ENCODE data around the gene NTN1. TPM values are rescaled to one million over a fixed set of nuclear protein-coding genes. Genes with fewer than 3 reads are reported as not detected.

The NTN1 gene
- total RNA-seq, 3 donors from 2014 or later = 2.2 to 3.7 (median 3.3) TPM

DNA sequence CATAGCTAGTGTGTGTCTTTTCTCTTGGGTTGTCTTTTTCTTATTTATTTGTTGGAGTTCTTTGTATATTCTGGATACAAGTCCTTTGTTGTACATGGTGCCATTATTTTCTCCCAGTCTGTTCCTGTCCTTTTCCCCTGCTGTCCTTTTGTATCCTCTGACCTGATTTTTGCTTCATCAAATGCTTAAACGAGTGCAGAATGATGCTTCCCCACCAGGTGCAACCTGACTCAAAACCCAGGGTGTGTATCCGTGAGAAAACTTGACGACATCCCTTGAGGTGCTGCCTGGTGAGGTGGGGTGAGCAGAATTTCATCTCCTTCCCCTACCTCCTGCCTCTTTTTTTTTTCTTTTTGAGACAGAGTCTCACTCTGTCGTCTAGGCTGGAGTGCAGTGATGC lies 88.6 kb downstream of the NTN1 start:
- intact Hi-C loops (cut with DNase I; ENCODE audit: low total_unique reads) = loop anchor here (10.0 kb wide), 1 partner anchor 85 kb away; the partner anchor contains the start of gene NTN1
- no peaks in the 10 kb centered on the region for H3K27me3 ChIP-seq
- H3K36me3 ChIP-seq = no peaks in the 10 kb centered on the region
- H3K9me3 ChIP-seq = no peaks in the 10 kb centered on the region
- H3K4me3 ChIP-seq = no peak overlapping the region
- TF ChIP-seq POLR2A (IDR thresholded peaks at IDR 0.05) = no peak
- TF ChIP-seq POLR2AphosphoS5 (IDR thresholded peaks at IDR 0.05) = no peak
- no peak for TF ChIP-seq CTCF (IDR thresholded peaks at IDR 0.05)
- H3K4me1 ChIP-seq = no peaks in the 10 kb centered on the region
- no peak for DNase-seq (ENCODE audit: low spot score in 2 of 2)
- no peak overlapping the region for H3K27ac ChIP-seq

- intact Hi-C loops (cut with DNase I; ENCODE audit: low total_unique reads) = loop anchor here (10.0 kb wide), 1 partner anchor 86 kb away; the partner anchor contains the start of gene NTN1
- H3K4me3 ChIP-seq = no peak overlapping the region
- no peak for TF ChIP-seq POLR2A (IDR thresholded peaks at IDR 0.05)
- TF ChIP-seq CTCF (IDR thresholded peaks at IDR 0.05) = no peak
- no peak for TF ChIP-seq POLR2AphosphoS5 (IDR thresholded peaks at IDR 0.05)
- H3K4me1 ChIP-seq = no peaks in the 10 kb centered on the region
- H3K27me3 ChIP-seq = no peaks in the 10 kb centered on the region
- no peak overlapping the region for H3K27ac ChIP-seq
- H3K9me3 ChIP-seq = no peaks in the 10 kb centered on the region
- no peak for DNase-seq (ENCODE audit: low spot score in 2 of 2)
- H3K36me3 ChIP-seq = no peaks in the 10 kb centered on the region
Observed at GRCh38 chr17:9110501-9110900, 89.2 kb downstream of the NTN1 start.

- no peaks in the 10 kb centered on the region for H3K4me1 ChIP-seq
- H3K9me3 ChIP-seq = no peaks in the 10 kb centered on the region
- peak overlapping the region; percentile 41 to 66 (median 45) for H3K4me3 ChIP-seq
- intact Hi-C loops (cut with DNase I; ENCODE audit: low total_unique reads) = loop anchor here (10.0 kb wide), 1 partner anchor 91 kb away; the partner anchor contains the start of gene NTN1
- DNase-seq (ENCODE audit: low spot score in 2 of 2) = no peak
- no peaks in the 10 kb centered on the region for H3K27me3 ChIP-seq
- TF ChIP-seq POLR2AphosphoS5 (IDR thresholded peaks at IDR 0.05) (no peak), CTCF (IDR thresholded peaks at IDR 0.05) (peak in 2 of 3 donors; percentile 13 to 30)
- H3K36me3 ChIP-seq = no peaks in the 10 kb centered on the region
- H3K27ac ChIP-seq = peak overlapping the region; percentile 61 to 83
Observed at GRCh38 chr17:9115214-9116191, 94.2 kb downstream of the NTN1 start.

DNA sequence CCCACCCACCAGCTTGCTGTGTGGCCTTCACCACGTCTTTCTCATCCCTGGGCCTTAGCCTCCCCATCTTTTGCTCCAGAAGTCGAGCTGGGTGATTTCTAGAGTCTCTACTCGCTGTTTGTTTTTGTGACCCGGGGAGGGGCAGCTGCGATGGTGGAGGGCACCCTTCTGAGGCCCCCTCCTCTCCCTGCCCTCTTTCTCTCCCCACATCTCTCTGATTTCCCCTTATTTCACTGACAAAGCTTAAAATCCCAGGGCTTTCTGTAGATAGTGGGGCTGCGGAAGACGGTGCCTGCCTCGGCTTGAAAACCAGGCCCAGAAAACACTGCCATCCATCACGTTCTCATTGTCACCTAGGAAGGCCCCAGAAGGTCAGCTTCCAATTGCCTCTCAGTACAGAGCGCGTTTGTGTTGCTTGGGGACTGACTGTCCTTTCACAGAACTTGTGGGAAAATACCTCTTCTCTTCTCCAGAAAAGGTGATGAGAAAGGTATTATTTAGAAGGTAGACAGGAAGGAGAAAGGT lies 95.1 kb downstream of the NTN1 start:
- Histone ChIP-seq H3K36me3 (no peaks in the 10 kb centered on the region), H3K27me3 (no peaks in the 10 kb centered on the region), H3K4me3 (no peak overlapping the region), H3K27ac (peak overlapping the region in 1 of 2 donors; percentile 83), H3K9me3 (no peaks in the 10 kb centered on the region), H3K4me1 (no peaks in the 10 kb centered on the region)
- TF ChIP-seq CTCF (IDR thresholded peaks at IDR 0.05) (no peak), POLR2A (IDR thresholded peaks at IDR 0.05) (no peak), POLR2AphosphoS5 (IDR thresholded peaks at IDR 0.05) (no peak)
- intact Hi-C loops (cut with DNase I; ENCODE audit: low total_unique reads) = loop anchor here (10.0 kb wide), 1 partner anchor 92 kb away; the partner anchor contains the start of gene NTN1
- DNase-seq (ENCODE audit: low spot score in 2 of 2) = no peak

All from breast epithelium (tissue), 4 donors.